ENCODE results near the gene RNF114. TPM values are rescaled to one million over a fixed set of nuclear protein-coding genes. Genes with fewer than 3 reads are reported as not detected.

The RNF114 gene, protein sequence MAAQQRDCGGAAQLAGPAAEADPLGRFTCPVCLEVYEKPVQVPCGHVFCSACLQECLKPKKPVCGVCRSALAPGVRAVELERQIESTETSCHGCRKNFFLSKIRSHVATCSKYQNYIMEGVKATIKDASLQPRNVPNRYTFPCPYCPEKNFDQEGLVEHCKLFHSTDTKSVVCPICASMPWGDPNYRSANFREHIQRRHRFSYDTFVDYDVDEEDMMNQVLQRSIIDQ
- total RNA-seq (10 to 100 TPM; 64.0 to 67.1 TPM), polyA plus RNA-seq (112 TPM)

- Histone ChIP-seq H3K36me3 (ENCODE audit: insufficient read depth, low read length) (peaks cover 4% of the 10 kb centered on the region), H3K4me1 (ENCODE audit: insufficient read depth, low read length) (peaks cover 34% of the 10 kb centered on the region), H3K4me3 (ENCODE audit: low read length) (peak within 1 kb of the TSS; percentile 98), H3K27ac (ENCODE audit: low read depth, low read length) (peak within 1 kb of the TSS; percentile 93), H3K9me3 (ENCODE audit: low read length) (no peaks in the 10 kb centered on the region), H3K27me3 (ENCODE audit: insufficient read depth, low read length, poor library complexity, severe bottlenecking) (no peaks in the 10 kb centered on the region)
- Mint-ChIP-seq H3K36me3 (peaks cover 0 to 26% (median 0%) of the 10 kb centered on the region in 3 donors), H3K4me1 (peaks cover 48 to 62% (median 53%) of the 10 kb centered on the region in 3 donors), H3K9me3 (no peaks in the 10 kb centered on the region), H3K27me3 (no peaks in the 10 kb centered on the region), H3K27ac (peak within 1 kb of the TSS; percentile 91 to 99 (median 96)), H3K4me3 (peak within 1 kb of the TSS; percentile 90 to 99 (median 97))
- DNase-seq = peak; percentile 83 to 93 (median 88)
- POLR2A ChIA-PET = interaction anchor here (0.6 to 3.4 kb wide), 8 partner anchors 21 to 858 kb away, joined by 3 to 34 read pairs (median 4); partner anchors contain the start of genes BCAS4, PEDS1, SLC9A8 and SPATA2
- CTCF ChIA-PET = interaction anchor here (1.0 to 1.6 kb wide), 4 partner anchors 8 to 747 kb away, joined by 3 to 8 read pairs (median 3); no protein-coding TSS in a partner anchor
Observed at GRCh38 chr20:49936153-49937026, at the start of gene RNF114. Gene RNF114 (plus strand): TSS chr20:49936397. CDS start chr20:49936413, 16 bp downstream.

GRCh38 chr20:49886571-49887213, 49.5 kb upstream of the RNF114 start:
- peaks cover 13% of the 10 kb centered on the region for H3K36me3 ChIP-seq (ENCODE audit: insufficient read depth, low read length)
- H3K36me3 Mint-ChIP-seq = peaks cover 0 to 80% (median 12%) of the 10 kb centered on the region in 3 donors
- peaks cover 0 to 5% (median 5%) of the 10 kb centered on the region in 3 donors for H3K4me1 Mint-ChIP-seq
- no peak for DNase-seq
- no peak overlapping the region for H3K4me3 ChIP-seq (ENCODE audit: low read length)
- ChIA-PET POLR2A (no interaction called here), CTCF (interaction anchor here (1.2 to 2.0 kb wide), 2 partner anchors 275 to 277 kb away, joined by 3 to 7 read pairs; no protein-coding TSS in a partner anchor)
- no peaks in the 10 kb centered on the region for H3K27me3 ChIP-seq (ENCODE audit: insufficient read depth, low read length, poor library complexity, severe bottlenecking)
- no peak overlapping the region for H3K27ac ChIP-seq (ENCODE audit: low read depth, low read length)
- no peaks in the 10 kb centered on the region for H3K9me3 Mint-ChIP-seq
- no peaks in the 10 kb centered on the region for H3K27me3 Mint-ChIP-seq
- no peaks in the 10 kb centered on the region for H3K4me1 ChIP-seq (ENCODE audit: insufficient read depth, low read length)
- H3K9me3 ChIP-seq (ENCODE audit: low read length) = no peaks in the 10 kb centered on the region
- H3K4me3 Mint-ChIP-seq = no peak overlapping the region
- H3K27ac Mint-ChIP-seq = peak overlapping the region in 4 of 8 donors; percentile 15 to 85 (median 51)

DNA sequence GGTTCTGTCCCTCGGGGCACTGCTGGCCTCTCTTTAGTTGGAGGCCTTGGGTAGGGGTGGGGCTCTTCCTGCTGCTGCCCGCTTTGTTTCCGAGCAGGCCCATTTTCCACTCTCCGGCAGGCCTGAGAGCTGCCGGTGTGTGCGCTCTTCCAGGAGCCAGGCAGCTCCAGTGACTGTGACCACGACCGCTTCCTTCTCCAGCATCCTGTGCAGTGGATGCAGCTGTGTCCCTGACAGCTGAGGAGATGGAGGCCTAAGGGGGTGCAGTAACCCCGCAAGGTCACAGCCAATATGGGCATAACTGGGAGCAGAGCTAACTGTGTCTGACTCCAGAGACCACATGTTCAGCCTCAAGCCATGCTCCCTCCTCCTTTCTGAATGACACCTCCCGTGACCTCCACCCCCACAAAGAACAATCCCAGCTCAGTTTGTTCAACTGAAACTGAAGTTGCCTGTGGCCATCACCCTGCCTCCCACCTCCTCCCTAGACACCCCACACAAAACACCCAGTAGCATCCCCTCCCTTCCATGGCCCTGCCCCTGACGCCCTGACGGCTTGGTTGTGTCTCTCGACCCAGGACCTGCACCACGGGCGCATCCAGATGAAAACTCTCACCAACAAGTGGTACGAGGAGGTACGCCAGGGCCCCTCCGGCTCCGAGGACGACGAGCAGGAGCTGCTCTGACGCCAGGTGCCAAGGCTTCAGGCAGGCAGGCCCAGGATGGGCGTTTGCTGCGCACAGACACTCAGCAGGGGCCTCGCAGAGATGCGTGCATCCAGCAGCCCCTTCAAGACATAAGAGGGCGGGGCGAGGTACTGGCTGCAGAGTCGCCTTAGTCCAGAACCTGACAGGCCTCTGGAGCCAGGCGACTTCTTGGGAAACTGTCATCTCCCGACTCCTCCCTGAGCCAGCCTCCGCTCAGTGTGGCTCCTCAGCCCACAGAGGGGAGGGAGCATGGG, 48.7 kb upstream of the RNF114 start:
- H3K4me1 ChIP-seq (ENCODE audit: insufficient read depth, low read length) = no peaks in the 10 kb centered on the region
- H3K9me3 ChIP-seq (ENCODE audit: low read length) = no peaks in the 10 kb centered on the region
- Mint-ChIP-seq H3K9me3 (no peaks in the 10 kb centered on the region), H3K27me3 (no peaks in the 10 kb centered on the region), H3K36me3 (peaks cover 0 to 72% (median 12%) of the 10 kb centered on the region in 3 donors), H3K4me3 (no peak overlapping the region), H3K4me1 (peaks cover under 1 to 7% (median 5%) of the 10 kb centered on the region in 3 donors), H3K27ac (peak overlapping the region in 4 of 8 donors; percentile 52 to 85 (median 68))
- CTCF ChIA-PET = interaction anchor here (1.0 to 2.0 kb wide), 8 partner anchors 7 to 278 kb away, joined by 3 to 7 read pairs (median 3); no protein-coding TSS in a partner anchor
- no peak overlapping the region for H3K27ac ChIP-seq (ENCODE audit: low read depth, low read length)
- H3K36me3 ChIP-seq (ENCODE audit: insufficient read depth, low read length) = peaks cover 13% of the 10 kb centered on the region
- no peak for DNase-seq
- no peaks in the 10 kb centered on the region for H3K27me3 ChIP-seq (ENCODE audit: insufficient read depth, low read length, poor library complexity, severe bottlenecking)
- POLR2A ChIA-PET = no interaction called here
- no peak overlapping the region for H3K4me3 ChIP-seq (ENCODE audit: low read length)

GRCh38 chr20:49888212-49889000, 47.8 kb upstream of the RNF114 start:
- no peak overlapping the region for H3K4me3 ChIP-seq (ENCODE audit: low read length)
- peaks cover 0 to 65% (median 12%) of the 10 kb centered on the region in 3 donors for H3K36me3 Mint-ChIP-seq
- POLR2A ChIA-PET = no interaction called here
- H3K9me3 ChIP-seq (ENCODE audit: low read length) = no peaks in the 10 kb centered on the region
- H3K4me1 Mint-ChIP-seq = peaks cover 7 to 14% (median 9%) of the 10 kb centered on the region in 3 donors
- DNase-seq = peak; percentile 21 to 67 (median 36)
- peaks cover 9% of the 10 kb centered on the region for H3K36me3 ChIP-seq (ENCODE audit: insufficient read depth, low read length)
- peak overlapping the region in 3 of 8 donors; percentile 52 to 67 (median 59) for H3K27ac Mint-ChIP-seq
- CTCF ChIA-PET = interaction anchor here (1.0 to 1.2 kb wide), 7 partner anchors 8 to 293 kb away, joined by 3 to 5 read pairs (median 3); no protein-coding TSS in a partner anchor
- H3K27me3 Mint-ChIP-seq = no peaks in the 10 kb centered on the region
- H3K27me3 ChIP-seq (ENCODE audit: insufficient read depth, low read length, poor library complexity, severe bottlenecking) = no peaks in the 10 kb centered on the region
- H3K27ac ChIP-seq (ENCODE audit: low read depth, low read length) = no peak overlapping the region
- no peaks in the 10 kb centered on the region for H3K9me3 Mint-ChIP-seq
- no peak overlapping the region for H3K4me3 Mint-ChIP-seq
- no peaks in the 10 kb centered on the region for H3K4me1 ChIP-seq (ENCODE audit: insufficient read depth, low read length)

GRCh38 chr20:49889001-49889934, 46.9 kb upstream of the RNF114 start:
- Mint-ChIP-seq H3K9me3 (no peaks in the 10 kb centered on the region), H3K4me1 (peaks cover 15 to 22% (median 18%) of the 10 kb centered on the region in 3 donors), H3K27ac (peak overlapping the region in 3 of 8 donors; percentile 52 to 72 (median 67)), H3K36me3 (peaks cover 0 to 58% (median 10%) of the 10 kb centered on the region in 3 donors), H3K27me3 (no peaks in the 10 kb centered on the region), H3K4me3 (no peak overlapping the region)
- ChIA-PET CTCF (interaction anchor here (1.0 to 1.2 kb wide), 6 partner anchors 9 to 294 kb away, joined by 3 to 5 read pairs (median 3); no protein-coding TSS in a partner anchor), POLR2A (interaction anchor here (0.6 kb wide), 1 partner anchor 279 kb away, joined by 4 read pairs; no protein-coding TSS in a partner anchor)
- Histone ChIP-seq H3K36me3 (ENCODE audit: insufficient read depth, low read length) (peaks cover 4% of the 10 kb centered on the region), H3K27ac (ENCODE audit: low read depth, low read length) (no peak overlapping the region), H3K9me3 (ENCODE audit: low read length) (no peaks in the 10 kb centered on the region), H3K4me3 (ENCODE audit: low read length) (no peak overlapping the region), H3K4me1 (ENCODE audit: insufficient read depth, low read length) (peaks cover 1% of the 10 kb centered on the region), H3K27me3 (ENCODE audit: insufficient read depth, low read length, poor library complexity, severe bottlenecking) (no peaks in the 10 kb centered on the region)
- DNase-seq = no peak

- ChIA-PET CTCF (no interaction called here), POLR2A (no interaction called here)
- no peaks in the 10 kb centered on the region for H3K9me3 ChIP-seq (ENCODE audit: low read length)
- Mint-ChIP-seq H3K4me1 (peaks cover 20 to 27% (median 21%) of the 10 kb centered on the region in 3 donors), H3K27me3 (no peaks in the 10 kb centered on the region), H3K36me3 (peaks cover 0 to 52% (median 7%) of the 10 kb centered on the region in 3 donors), H3K27ac (peak overlapping the region in 1 of 8 donors; percentile 71), H3K9me3 (no peaks in the 10 kb centered on the region), H3K4me3 (peak overlapping the region in 1 of 7 donors; percentile 9)
- no peak overlapping the region for H3K4me3 ChIP-seq (ENCODE audit: low read length)
- H3K4me1 ChIP-seq (ENCODE audit: insufficient read depth, low read length) = peaks cover 3% of the 10 kb centered on the region
- no peaks in the 10 kb centered on the region for H3K27me3 ChIP-seq (ENCODE audit: insufficient read depth, low read length, poor library complexity, severe bottlenecking)
- H3K36me3 ChIP-seq (ENCODE audit: insufficient read depth, low read length) = peaks cover 4% of the 10 kb centered on the region
- no peak overlapping the region for H3K27ac ChIP-seq (ENCODE audit: low read depth, low read length)
- no peak for DNase-seq
Observed at GRCh38 chr20:49889935-49890333, 46.3 kb upstream of the RNF114 start.
